ENCODE measurements around the gene MARCHF5.

Gene MARCHF5

DNA sequence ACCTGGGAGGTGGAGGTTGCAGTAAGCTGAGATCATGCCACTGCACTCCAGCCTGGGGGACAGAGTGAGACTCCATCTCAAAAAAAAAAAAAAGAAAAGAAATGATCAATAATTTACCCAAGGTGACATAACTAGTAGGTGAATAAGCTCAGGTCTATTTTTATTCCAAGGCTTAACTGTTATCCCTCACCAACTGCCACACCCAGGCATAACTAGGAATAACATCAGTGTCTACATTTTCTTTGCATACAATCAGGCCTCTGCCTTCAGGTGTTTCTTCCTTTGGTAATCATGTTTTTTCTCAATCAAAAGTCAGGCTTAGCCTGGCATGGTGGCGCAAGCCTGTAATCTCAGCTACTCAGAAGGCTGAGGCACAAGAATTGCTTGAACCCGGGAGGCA lies 26.7 kb upstream of the MARCHF5 start:
- no peak for TF ChIP-seq CTCF (IDR thresholded peaks at IDR 0.05)

GRCh38 chr10:92265687-92266258 lies 25.2 kb upstream of the MARCHF5 start:
- TF ChIP-seq CTCF (IDR thresholded peaks at IDR 0.05), result no peak

- TF ChIP-seq CTCF (IDR thresholded peaks at IDR 0.05), result no peak
Measured at GRCh38 chr10:92267343-92267742, 23.6 kb upstream of the MARCHF5 start.

GRCh38 chr10:92268748-92269147 lies 22.2 kb upstream of the MARCHF5 start:
- TF ChIP-seq CTCF (IDR thresholded peaks at IDR 0.05), result no peak

DNA sequence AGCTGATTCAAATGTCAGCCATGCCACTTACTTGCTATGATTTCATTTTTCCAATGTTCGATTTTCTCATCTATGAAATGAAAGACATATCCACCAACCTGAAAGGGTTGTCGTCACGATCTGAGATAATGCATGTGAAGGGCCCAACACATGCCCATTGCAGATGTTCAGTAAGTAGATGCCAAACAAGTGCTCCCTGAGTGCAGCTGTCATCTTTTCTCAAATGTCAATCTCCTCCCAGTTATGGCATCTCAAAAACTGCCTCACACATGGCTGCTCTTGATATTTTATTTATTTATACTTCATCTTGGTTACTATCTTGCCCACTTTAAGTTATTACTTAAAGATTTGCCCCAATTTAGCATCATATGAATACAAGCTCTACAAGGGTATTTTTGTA lies 16.9 kb upstream of the MARCHF5 start:
- TF ChIP-seq CTCF (IDR thresholded peaks at IDR 0.05), result no peak

- no peak for TF ChIP-seq CTCF (IDR thresholded peaks at IDR 0.05)
Measured at GRCh38 chr10:92278996-92279696, 11.8 kb upstream of the MARCHF5 start.

- TF ChIP-seq CTCF (IDR thresholded peaks at IDR 0.05), result no peak
Measured at GRCh38 chr10:92284112-92284704, 6.8 kb upstream of the MARCHF5 start.

Data from LNCAP (cell line).